ENCODE results near the gene BCAM.

BCAM gene

DNA sequence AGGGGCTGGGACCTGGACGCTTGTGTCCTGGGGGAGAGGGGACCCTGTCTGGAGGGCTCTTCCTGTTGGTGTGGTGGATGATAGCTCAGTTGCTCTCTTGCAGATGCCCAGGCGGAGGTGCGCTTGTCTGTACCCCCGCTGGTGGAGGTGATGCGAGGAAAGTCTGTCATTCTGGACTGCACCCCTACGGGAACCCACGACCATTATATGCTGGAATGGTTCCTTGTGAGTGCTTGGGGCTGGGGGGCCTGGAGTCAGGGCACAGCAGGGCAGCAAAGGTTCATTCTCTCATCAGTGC lies 2.2 kb downstream of the BCAM start:
- Histone ChIP-seq H3K4me2 (no peak overlapping the region), H3K27me3 (no peaks in the 10 kb centered on the region; a peak in 2 of 22 replicates), H3K4me3 (no peak overlapping the region), H3K4me1 (peaks cover 20 to 30% (median 24%) of the 10 kb centered on the region in 10 experiments), H3K9me3 (replicated peaks in 1 of 11) (no peaks in the 10 kb centered on the region), H4K20me1 (no peaks in the 10 kb centered on the region), H3K9ac (no peak overlapping the region), H3K36me3 (no peaks in the 10 kb centered on the region; a peak in 2 of 22 replicates), H3K27ac (no peak overlapping the region)
- no peak for TF ChIP-seq Cebpa-rat (IDR thresholded peaks at IDR 0.05)

- H3K36me3 ChIP-seq, result no peaks in the 10 kb centered on the region; a peak in 2 of 22 replicates
These were observed 3.3 kb downstream of the BCAM start for GRCh38 chr19:44812142-44812718.

DNA sequence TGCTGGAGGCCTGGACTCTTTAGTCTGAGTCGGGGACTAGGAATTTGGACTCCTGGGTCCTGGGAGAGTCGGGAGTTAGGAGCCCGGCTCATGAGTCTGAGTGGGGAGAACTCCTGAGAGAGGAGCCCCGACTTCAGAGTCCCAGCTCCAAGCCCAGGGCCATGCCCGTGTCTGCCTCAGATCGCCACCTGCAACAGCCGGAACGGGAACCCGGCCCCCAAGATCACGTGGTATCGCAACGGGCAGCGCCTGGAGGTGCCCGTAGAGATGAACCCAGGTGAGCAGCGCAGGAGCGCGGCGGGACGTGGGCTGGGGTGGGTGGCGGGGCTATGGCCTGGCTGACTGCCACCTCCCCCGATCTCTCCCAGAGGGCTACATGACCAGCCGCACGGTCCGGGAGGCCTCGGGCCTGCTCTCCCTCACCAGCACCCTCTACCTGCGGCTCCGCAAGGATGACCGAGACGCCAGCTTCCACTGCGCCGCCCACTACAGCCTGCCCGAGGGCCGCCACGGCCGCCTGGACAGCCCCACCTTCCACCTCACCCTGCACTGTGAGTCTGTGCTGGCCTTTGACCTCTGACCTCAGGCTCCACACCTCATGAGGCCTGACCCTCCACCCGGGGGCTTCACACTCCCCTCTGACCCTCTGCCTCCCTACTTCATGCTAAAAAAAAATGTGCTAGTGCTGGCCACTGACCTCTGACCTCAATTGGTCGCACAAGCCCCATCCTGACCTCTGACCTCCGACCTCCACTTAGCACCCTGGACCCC lies 4.4 kb downstream of the BCAM start:
- Histone ChIP-seq H3K4me2 (no peak overlapping the region), H3K9ac (no peak overlapping the region), H3K27ac (no peak overlapping the region), H4K20me1 (no peaks in the 10 kb centered on the region), H3K9me3 (replicated peaks in 1 of 11) (no peaks in the 10 kb centered on the region), H3K36me3 (no peaks in the 10 kb centered on the region; a peak in 2 of 22 replicates), H3K4me1 (peaks cover 12 to 21% (median 17%) of the 10 kb centered on the region in 10 experiments), H3K4me3 (no peak overlapping the region), H3K27me3 (no peaks in the 10 kb centered on the region; a peak in 2 of 22 replicates)
- TF ChIP-seq Cebpa-rat (IDR thresholded peaks at IDR 0.05), result no peak

More at GRCh38 chr19:44812142-44812718, 3.3 kb downstream of the BCAM start:
- Histone ChIP-seq H3K9me3 (replicated peaks in 1 of 11) (no peaks in the 10 kb centered on the region), H3K4me3 (no peak overlapping the region), H3K4me1 (peaks cover 20 to 30% (median 24%) of the 10 kb centered on the region in 10 experiments), H4K20me1 (no peaks in the 10 kb centered on the region), H3K27ac (no peak overlapping the region), H3K4me2 (no peak overlapping the region), H3K27me3 (no peaks in the 10 kb centered on the region; a peak in 2 of 22 replicates), H3K9ac (no peak overlapping the region)
- no peak for TF ChIP-seq Cebpa-rat (IDR thresholded peaks at IDR 0.05)

DNA sequence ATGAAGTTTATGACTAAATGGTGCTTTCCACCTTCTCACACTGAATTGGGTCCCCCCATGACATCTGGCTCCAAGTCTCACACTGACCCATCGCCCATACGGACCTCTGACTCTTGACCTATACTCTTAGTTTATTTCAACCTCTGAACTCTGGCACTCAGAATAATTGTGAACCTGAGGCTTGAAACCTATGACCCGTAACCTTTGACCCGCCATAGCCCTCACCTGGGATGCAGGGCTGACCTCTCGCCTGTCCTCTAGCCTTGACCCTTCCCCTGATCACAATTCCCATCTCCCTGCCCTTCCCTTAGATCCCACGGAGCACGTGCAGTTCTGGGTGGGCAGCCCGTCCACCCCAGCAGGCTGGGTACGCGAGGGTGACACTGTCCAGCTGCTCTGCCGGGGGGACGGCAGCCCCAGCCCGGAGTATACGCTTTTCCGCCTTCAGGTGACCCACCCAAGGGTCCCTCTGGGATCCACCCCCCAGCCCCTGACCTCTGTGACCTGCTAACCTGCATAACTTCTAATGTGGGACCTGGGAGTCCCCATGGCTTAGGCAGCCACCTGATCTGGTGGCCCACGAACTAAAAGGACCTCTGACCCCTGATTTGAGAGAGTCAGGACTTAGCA lies 5.1 kb downstream of the BCAM start:
- Histone ChIP-seq H3K27me3 (no peaks in the 10 kb centered on the region; a peak in 2 of 22 replicates), H3K4me2 (no peak overlapping the region), H3K9ac (no peak overlapping the region), H4K20me1 (no peaks in the 10 kb centered on the region), H3K4me3 (no peak overlapping the region), H3K27ac (no peak overlapping the region), H3K9me3 (replicated peaks in 1 of 11) (no peaks in the 10 kb centered on the region), H3K4me1 (peaks cover 7 to 16% (median 12%) of the 10 kb centered on the region in 10 experiments), H3K36me3 (no peaks in the 10 kb centered on the region; a peak in 2 of 22 replicates)
- no peak for TF ChIP-seq Cebpa-rat (IDR thresholded peaks at IDR 0.05)

- peaks cover 1 to 10% (median 6%) of the 10 kb centered on the region in 10 experiments; a peak in 18 of 20 replicates for H3K4me1 ChIP-seq
- H3K27me3 ChIP-seq, result no peaks in the 10 kb centered on the region; a peak in 1 of 22 replicates
- no peak overlapping the region for H3K4me3 ChIP-seq
- no peak for TF ChIP-seq Cebpa-rat (IDR thresholded peaks at IDR 0.05)
- H3K36me3 ChIP-seq, result no peaks in the 10 kb centered on the region; a peak in 2 of 22 replicates
- H3K9me3 ChIP-seq (replicated peaks in 1 of 11), result no peaks in the 10 kb centered on the region
- H3K4me2 ChIP-seq, result no peak overlapping the region
- no peaks in the 10 kb centered on the region for H4K20me1 ChIP-seq
- H3K9ac ChIP-seq, result no peak overlapping the region
- H3K27ac ChIP-seq, result no peak overlapping the region
These were observed 5.6 kb downstream of the BCAM start for GRCh38 chr19:44814517-44814916.

DNA sequence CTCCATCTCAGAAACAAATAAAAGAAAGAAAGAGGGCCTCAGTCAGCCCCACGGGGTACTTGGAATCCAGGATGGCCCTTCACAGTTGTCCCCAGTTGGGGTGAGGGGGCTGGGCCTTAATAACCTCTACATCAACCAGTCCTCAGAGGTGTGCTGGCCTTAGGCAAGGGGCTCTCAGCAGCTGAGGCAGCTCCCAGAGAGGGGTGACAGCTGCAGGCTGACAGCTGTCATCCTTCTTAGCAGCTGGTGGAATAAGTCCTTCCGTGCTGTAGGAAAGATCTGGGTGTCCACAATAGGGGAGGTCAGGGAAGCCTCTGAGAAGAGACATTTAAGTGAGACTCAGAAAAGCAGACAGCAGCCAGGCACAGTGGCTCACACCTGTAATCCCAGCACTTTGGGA lies 7.4 kb downstream of the BCAM start:
- Histone ChIP-seq H3K4me1 (peaks cover 0 to 12% (median 4%) of the 10 kb centered on the region in 10 experiments; a peak in 12 of 20 replicates), H4K20me1 (no peaks in the 10 kb centered on the region), H3K27me3 (no peaks in the 10 kb centered on the region), H3K9ac (no peak overlapping the region), H3K9me3 (replicated peaks in 1 of 11) (no peaks in the 10 kb centered on the region), H3K27ac (no peak overlapping the region), H3K36me3 (no peaks in the 10 kb centered on the region; a peak in 2 of 22 replicates), H3K4me2 (no peak overlapping the region), H3K4me3 (no peak overlapping the region)
- TF ChIP-seq Cebpa-rat (IDR thresholded peaks at IDR 0.05), result no peak

DNA sequence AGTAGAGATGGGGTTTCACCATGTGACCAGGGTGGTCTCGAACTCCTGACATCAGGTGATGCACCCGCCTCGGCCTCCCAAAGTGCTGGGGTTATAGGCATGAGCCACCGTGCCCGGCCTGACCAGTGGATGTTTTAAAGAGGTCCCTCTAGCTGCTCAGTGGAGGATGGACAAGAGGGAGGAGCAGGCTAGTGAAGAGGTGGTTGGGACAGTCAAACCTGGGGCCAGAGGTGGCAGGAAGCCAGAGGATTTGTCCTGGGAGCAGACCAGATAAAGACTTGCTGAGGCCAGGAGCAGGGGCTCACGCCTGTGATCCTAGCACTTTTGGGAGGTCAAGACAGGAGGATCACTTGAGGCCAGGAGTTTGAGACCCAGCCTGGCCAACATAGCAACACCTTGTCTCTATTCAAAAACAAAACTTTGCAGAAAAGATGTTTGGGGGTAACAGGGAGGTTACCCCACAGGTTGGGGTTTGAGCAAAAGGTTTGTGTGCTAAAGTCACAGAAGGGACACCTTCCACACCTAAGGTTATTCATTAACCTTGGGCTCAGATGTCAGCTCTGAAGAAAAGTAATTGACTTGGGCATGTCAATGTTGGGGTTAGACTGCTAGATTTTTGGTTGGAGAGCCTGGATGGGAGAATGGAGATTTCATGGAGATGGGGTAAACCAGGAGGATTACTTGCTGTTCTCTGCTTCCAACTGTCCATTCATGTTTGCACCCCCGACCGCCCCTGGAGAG lies 9.0 kb downstream of the BCAM start:
- Histone ChIP-seq H3K9ac (no peak overlapping the region; a peak in 1 of 22 replicates), H4K20me1 (no peaks in the 10 kb centered on the region), H3K4me3 (no peak overlapping the region), H3K4me2 (no peak overlapping the region), H3K36me3 (no peaks in the 10 kb centered on the region; a peak in 2 of 22 replicates), H3K9me3 (replicated peaks in 1 of 11) (no peaks in the 10 kb centered on the region), H3K27ac (no peak overlapping the region), H3K27me3 (no peaks in the 10 kb centered on the region), H3K4me1 (peaks cover 0 to 28% (median 17%) of the 10 kb centered on the region in 10 experiments; a peak in 17 of 20 replicates)
- no peak for TF ChIP-seq Cebpa-rat (IDR thresholded peaks at IDR 0.05)

GRCh38 chr19:44818466-44819031 lies 9.6 kb downstream of the BCAM start:
- peaks cover 0 to 31% (median 18%) of the 10 kb centered on the region in 10 experiments; a peak in 17 of 20 replicates for H3K4me1 ChIP-seq
- H3K9ac ChIP-seq, result no peak overlapping the region
- H3K4me2 ChIP-seq, result no peak overlapping the region
- H3K4me3 ChIP-seq, result no peak overlapping the region
- H3K9me3 ChIP-seq (replicated peaks in 1 of 11), result no peaks in the 10 kb centered on the region
- no peaks in the 10 kb centered on the region; a peak in 2 of 22 replicates for H3K36me3 ChIP-seq
- no peaks in the 10 kb centered on the region for H3K27me3 ChIP-seq
- H4K20me1 ChIP-seq, result no peaks in the 10 kb centered on the region
- no peak for TF ChIP-seq Cebpa-rat (IDR thresholded peaks at IDR 0.05)
- H3K27ac ChIP-seq, result no peak overlapping the region
